B cell (primary cell): Measurements from ENCODE around the gene TBC1D2B. TPM values are rescaled to one million over a fixed set of nuclear protein-coding genes. Genes with fewer than 3 reads are reported as not detected.

Experiments
- ATAC-seq: fragments of 200-7000 bp; cut with Tn5 transposase; one replicate; pipeline ENCODE4 v1.10.0; 2021; ENCODE audit warnings: low read depth, mild to moderate bottlenecking, moderate number of reproducible peaks, moderate library complexity
- CTCF ChIA-PET: fragments of 350-600 bp; sonication (Branson Sonifier 250); formaldehyde crosslinking; loops from one replicate; lab custom pipeline; 2021; ENCODE audit warnings: antibody characterized with exemption, inconsistent platforms; lab: Charles Lee
- POLR2A ChIA-PET: fragments of 350-600 bp; sonication (Branson Sonifier 250); formaldehyde crosslinking; loops from one replicate; lab custom pipeline; 2021; ENCODE audit warnings: antibody characterized with exemption; lab: Charles Lee
- DNase-seq: peaks from one replicate; pipeline ENCODE4 v3.0.0; 2013
- H2AFZ ChIP-seq: 2 replicates; pipeline ENCODE4 v1.6.1; 2012; ENCODE audit warnings: mild to moderate bottlenecking, low read depth, low read length; ENCODE audit not compliant: insufficient read depth, poor library complexity, severe bottlenecking
- H3K27ac ChIP-seq, 2 donors: 1 replicate in 1 of 2; 2 replicates in 1 of 2; pipeline ENCODE4 v1.5.1; 2012 to 2013; ENCODE audit warnings: low read length in 2 of 2, mild to moderate bottlenecking in 2 of 2, moderate library complexity in 1 of 2
- H3K27me3 ChIP-seq, 4 experiments: fragments of 200-600 bp in 1 of 4; sonication (generic) in 1 of 4; replicated peaks in 1 of 4; 1 replicate in 2 of 4; 2 replicates in 2 of 4; pipeline versions ENCODE4 v1.6.1 to v1.7.0; 2013 to 2016; ENCODE audit warnings: low read length in 3 of 4, mild to moderate bottlenecking in 2 of 4, mixed read lengths in 1 of 4, moderate library complexity in 1 of 4; ENCODE audit not compliant: insufficient read depth in 4 of 4, control insufficient read depth in 3 of 4; ENCODE audit errors: control extremely low read depth in 1 of 4
- H3K36me3 ChIP-seq, 2 experiments: replicated peaks in 1 of 2; 1 replicate in 1 of 2; 2 replicates in 1 of 2; pipeline versions ENCODE4 v1.6.1 to v1.7.1; 2013; ENCODE audit warnings: low read length in 1 of 2; ENCODE audit not compliant: insufficient read depth in 2 of 2, control insufficient read depth in 1 of 2; ENCODE audit errors: control extremely low read depth in 1 of 2, extremely low read depth in 1 of 2
- H3K4me1 ChIP-seq, 2 donors: fragments of 200-600 bp in 1 of 2; sonication (generic) in 1 of 2; 1 replicate in 1 of 2; 2 replicates in 1 of 2; pipeline versions ENCODE4 v1.5.1 to v1.6.1; 2013 to 2017; ENCODE audit warnings: low read length in 2 of 2; ENCODE audit not compliant: control insufficient read depth in 2 of 2, insufficient read depth in 2 of 2
- H3K4me2 ChIP-seq: replicated peaks from 2 replicates; pipeline ENCODE3; 2012; ENCODE audit warnings: mild to moderate bottlenecking, low read depth, low read length; ENCODE audit not compliant: poor library complexity, severe bottlenecking
- H3K4me3 ChIP-seq, 5 experiments: fragments of 200-600 bp in 1 of 5; sonication (generic) in 1 of 5; 1 replicate in 3 of 5; 2 replicates in 2 of 5; pipeline versions ENCODE4 v1.5.1 to v1.7.0; 2011 to 2016; ENCODE audit warnings: low read length in 4 of 5, mild to moderate bottlenecking in 4 of 5, low read depth in 2 of 5, control low read depth in 1 of 5, moderate library complexity in 1 of 5; ENCODE audit not compliant: insufficient read depth in 1 of 5; ENCODE audit errors: control extremely low read depth in 1 of 5, extremely low read depth in 1 of 5
- H3K79me2 ChIP-seq: fragments of 200-600 bp; sonication (generic); one replicate; pipeline ENCODE4 v1.6.0; 2016; ENCODE audit warnings: low read length; ENCODE audit not compliant: control insufficient read depth, insufficient read depth
- H3K9ac ChIP-seq: fragments of 200-600 bp; sonication (generic); 2 replicates; pipeline ENCODE4 v1.6.1; 2017; ENCODE audit warnings: mild to moderate bottlenecking, low read length, moderate library complexity
- H3K9me3 ChIP-seq, 3 donors: one replicate each; pipeline versions ENCODE4 v1.6.1 to v1.7.1; 2013; ENCODE audit warnings: low read length in 2 of 3; ENCODE audit not compliant: control insufficient read depth in 2 of 3, insufficient read depth in 1 of 3; ENCODE audit errors: control extremely low read depth in 1 of 3
- H4K20me1 ChIP-seq: 2 replicates; pipeline ENCODE4 v1.6.0; 2012; ENCODE audit warnings: mild to moderate bottlenecking, low read length; ENCODE audit not compliant: insufficient read depth, control insufficient read depth, poor library complexity, severe bottlenecking
- H3K27ac Mint-ChIP-seq: one replicate; pipeline ENCODE4 v1.8.0; 2021; ENCODE audit warnings: mixed read lengths
- H3K27me3 Mint-ChIP-seq: one replicate; pipeline ENCODE4 v1.8.0; 2021; ENCODE audit warnings: mixed read lengths
- H3K4me1 Mint-ChIP-seq: one replicate; pipeline ENCODE4 v1.8.0; 2021; ENCODE audit warnings: mixed read lengths
- H3K4me3 Mint-ChIP-seq: one replicate; pipeline ENCODE4 v1.8.0; 2021; ENCODE audit warnings: mixed read lengths
- H3K9me3 Mint-ChIP-seq: one replicate; pipeline ENCODE4 v1.8.0; 2022; ENCODE audit warnings: mixed read lengths; ENCODE audit not compliant: insufficient read depth
- CTCF ChIP-seq: fragments of 200-600 bp; IDR thresholded peaks from one replicate; pipeline ENCODE4 v1.8.0; 2022; ENCODE audit warnings: antibody characterized with exemption, mild to moderate bottlenecking
- EZH2 ChIP-seq: IDR thresholded peaks from 2 replicates; pipeline ENCODE4 v1.6.1; 2012; ENCODE audit warnings: borderline replicate concordance, low read depth, mild to moderate bottlenecking, moderate library complexity, low read length; ENCODE audit not compliant: insufficient read depth, poor library complexity, severe bottlenecking
- WGBS: methylation state at CpG from one replicate; pipeline ENCODE4 v1.1.5; 2013; ENCODE audit warnings: missing lambda C conversion rate; ENCODE audit not compliant: insufficient coverage; 5-methylcytosine and 5-hydroxymethylcytosine counted together
- intact Hi-C: fragments of 100-400 bp; cut with micrococcal nuclease; formaldehyde crosslinking; loops from one replicate; pipeline ENCODE4 v1.10.0; 2022
- polyA plus RNA-seq: library from polyadenylated mRNA; depleted of rRNA; stranded (reverse); fragments of >200 nt; gene quantifications from 2 replicates; pipeline ENCODE4 v1.2.3, GENCODE V29; 2012
- total RNA-seq, 2 donors: library from RNA; stranded (reverse); fragments of 120-200 nt in 1 of 2; gene quantifications; 1 replicate in 1 of 2; 2 replicates in 1 of 2; pipeline versions ENCODE4 v1.2.3 to v1.2.4, GENCODE V29; 2013 to 2022

Gene TBC1D2B
- total and polyA plus RNA-seq, 2 donors (not counting 1 experiment from before 2014, with no cell fraction given): 8.5 to 26.1 TPM

DNA sequence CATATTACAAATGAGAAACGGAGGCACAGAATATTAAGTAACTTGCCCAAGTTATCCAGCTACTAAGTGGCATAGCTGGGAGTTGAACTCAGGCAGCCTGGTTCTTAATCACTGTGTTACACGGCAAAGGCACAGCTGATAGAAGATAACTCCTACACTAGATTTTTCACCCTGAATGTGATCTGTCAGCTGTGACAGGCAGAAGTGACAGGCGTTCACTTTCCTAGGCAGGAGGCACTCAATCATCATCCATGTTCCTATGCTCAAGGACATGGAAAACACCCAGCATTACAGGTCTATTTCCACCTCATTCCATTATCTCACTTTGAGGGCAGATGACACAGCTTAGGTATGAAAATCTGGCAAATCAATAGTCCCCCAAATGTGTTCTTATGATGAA is 35.6 kb downstream of the TBC1D2B start:
- ChIA-PET CTCF (interaction anchor here (0.9 to 2.2 kb wide), 2 partner anchors 8 to 67 kb away, joined by 3 to 7 read pairs; no protein-coding TSS in a partner anchor), POLR2A (no interaction called here)
- ATAC-seq: no peak
- Histone ChIP-seq H3K79me2 (peaks cover 10% of the 10 kb centered on the region), H3K4me3 (no peak overlapping the region), H3K4me1 (peaks cover 4 to 8% of the 10 kb centered on the region in 2 donors), H4K20me1 (no peaks in the 10 kb centered on the region), H2AFZ (no peak overlapping the region), H3K36me3 (peaks cover 0 to 6% of the 10 kb centered on the region in 2 experiments), H3K27ac (no peak overlapping the region), H3K9ac (no peak overlapping the region), H3K9me3 (no peaks in the 10 kb centered on the region), H3K4me2 (no peak overlapping the region), H3K27me3 (no peaks in the 10 kb centered on the region)
- 68% methylated on average over 2 of the region's 3 CpGs for WGBS
- H3K9me3 Mint-ChIP-seq: no peaks in the 10 kb centered on the region
- no peak for DNase-seq
- H3K27ac Mint-ChIP-seq: no peak overlapping the region
- intact Hi-C loops: no loop called here
- no peak for TF ChIP-seq CTCF
- TF ChIP-seq EZH2: no peak
- H3K27me3 Mint-ChIP-seq: no peaks in the 10 kb centered on the region
- H3K4me3 Mint-ChIP-seq: no peak overlapping the region
- H3K4me1 Mint-ChIP-seq: peaks cover 19% of the 10 kb centered on the region

DNA sequence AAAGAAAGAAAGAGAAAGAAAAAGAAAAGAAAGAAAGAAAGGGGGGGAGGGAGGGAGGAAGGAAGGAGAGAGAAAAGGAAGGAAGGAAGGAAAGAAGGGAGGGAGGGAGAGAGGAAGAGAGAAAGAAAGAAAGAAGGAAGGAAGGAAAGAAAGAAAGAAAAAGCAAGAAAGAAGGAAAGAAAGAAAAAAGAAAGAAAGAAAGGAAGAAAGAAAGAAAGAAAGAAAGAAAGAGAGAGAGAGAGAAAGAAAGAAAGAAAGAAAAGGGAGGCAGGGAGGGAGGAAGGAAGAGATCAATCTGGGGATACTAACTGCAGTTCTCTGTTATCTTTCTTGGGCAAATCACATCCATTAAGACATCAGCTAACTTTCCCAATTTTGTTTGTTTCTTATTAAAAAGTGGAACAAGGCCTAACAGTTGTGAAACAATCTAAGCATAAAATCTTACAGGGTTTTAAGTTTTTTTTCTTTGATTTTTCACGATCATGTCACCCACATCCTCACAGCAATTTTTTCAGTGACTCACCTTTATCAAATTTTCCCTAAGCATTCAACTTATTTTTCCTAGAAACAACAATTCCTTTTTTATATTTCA is 36.8 kb downstream of the TBC1D2B start:
- no peaks in the 10 kb centered on the region for H3K27me3 Mint-ChIP-seq
- ATAC-seq (no peak), DNase-seq (no peak)
- H3K4me2 ChIP-seq: no peak overlapping the region
- intact Hi-C loops: no loop called here
- H3K4me3 Mint-ChIP-seq: no peak overlapping the region
- peak; percentile 18 for TF ChIP-seq CTCF
- TF ChIP-seq EZH2: no peak
- H2AFZ ChIP-seq: no peak overlapping the region
- POLR2A ChIA-PET: no interaction called here
- H3K9me3 Mint-ChIP-seq: no peaks in the 10 kb centered on the region
- no peak overlapping the region for H3K27ac ChIP-seq
- no peak overlapping the region for H3K27ac Mint-ChIP-seq
- no CpG with 5 or more reads among the region's 1 CpG for WGBS
- no peak overlapping the region for H3K9ac ChIP-seq
- no peak overlapping the region for H3K4me3 ChIP-seq
- CTCF ChIA-PET: no interaction called here
- peaks cover 6% of the 10 kb centered on the region for H3K79me2 ChIP-seq
- H3K4me1 Mint-ChIP-seq: peaks cover 24% of the 10 kb centered on the region
- H3K36me3 ChIP-seq: peaks cover 0 to 6% of the 10 kb centered on the region in 2 experiments
- no peaks in the 10 kb centered on the region for H4K20me1 ChIP-seq
- no peaks in the 10 kb centered on the region for H3K27me3 ChIP-seq
- peaks cover 5 to 10% of the 10 kb centered on the region in 2 donors for H3K4me1 ChIP-seq
- H3K9me3 ChIP-seq: no peaks in the 10 kb centered on the region
